Liver (tissue), 9 donors: ENCODE results near the gene KNTC1. TPM values are rescaled to one million over a fixed set of nuclear protein-coding genes. Genes with fewer than 3 reads are reported as not detected.

Experiments
- DNase-seq: peaks from one replicate; pipeline ENCODE4 v3.0.0-alpha.2; 2017; ENCODE audit warnings: low spot score
- H3K27ac ChIP-seq, 2 donors: one replicate each; pipeline ENCODE4 v1.7.0; 2013; ENCODE audit warnings: inconsistent platforms in 2 of 2, low read length in 2 of 2, control low read depth in 1 of 2, low read depth in 1 of 2, mild to moderate bottlenecking in 1 of 2
- H3K27me3 ChIP-seq, 4 donors: one replicate each; pipeline versions ENCODE4 v1.6.1 to v1.7.0; 2013; ENCODE audit warnings: low read length in 3 of 4, inconsistent platforms in 1 of 4, mild to moderate bottlenecking in 1 of 4, moderate library complexity in 1 of 4; ENCODE audit not compliant: control insufficient read depth in 4 of 4, insufficient read depth in 4 of 4
- H3K36me3 ChIP-seq, 4 donors: one replicate each; pipeline versions ENCODE4 v1.6.1 to v1.7.0; 2013; ENCODE audit warnings: low read length in 3 of 4, mild to moderate bottlenecking in 3 of 4, low read depth in 1 of 4, moderate library complexity in 1 of 4; ENCODE audit not compliant: control insufficient read depth in 4 of 4, insufficient read depth in 3 of 4
- H3K4me1 ChIP-seq, 4 donors: one replicate each; pipeline versions ENCODE4 v1.6.1 to v1.7.0; 2013; ENCODE audit warnings: low read length in 3 of 4, mild to moderate bottlenecking in 3 of 4, moderate library complexity in 1 of 4; ENCODE audit not compliant: control insufficient read depth in 4 of 4, insufficient read depth in 4 of 4
- H3K4me3 ChIP-seq, 3 donors: one replicate each; pipeline versions ENCODE4 v1.6.1 to v1.7.0; 2013; ENCODE audit warnings: low read length in 3 of 3, control low read depth in 1 of 3, low read depth in 1 of 3, mild to moderate bottlenecking in 1 of 3
- H3K9ac ChIP-seq, 2 donors: one replicate each; pipeline ENCODE4 v1.7.0; 2013; ENCODE audit warnings: low read length in 2 of 2, mild to moderate bottlenecking in 2 of 2, moderate library complexity in 2 of 2, control low read depth in 1 of 2, low read depth in 1 of 2
- H3K9me3 ChIP-seq, 4 donors: one replicate each; pipeline versions ENCODE4 v1.6.1 to v1.7.0; 2013; ENCODE audit warnings: low read length in 3 of 4; ENCODE audit not compliant: control insufficient read depth in 4 of 4
- EGR1 ChIP-seq, 2 donors: IDR thresholded peaks; 2 replicates each; pipeline ENCODE4 v1.6.1; 2016 to 2018; ENCODE audit warnings: antibody characterized with exemption in 2 of 2, low read depth in 2 of 2
- FOXA1 ChIP-seq: IDR thresholded peaks from 2 replicates; pipeline ENCODE4 v1.6.1; 2016; ENCODE audit warnings: antibody characterized with exemption
- FOXA2 ChIP-seq: IDR thresholded peaks from 2 replicates; pipeline ENCODE4 v1.6.1; 2016; ENCODE audit warnings: antibody characterized with exemption
- GABPA ChIP-seq, 2 donors: IDR thresholded peaks in 1 of 2; conservative IDR thresholded peaks in 1 of 2; 2 replicates each; pipeline ENCODE4 v1.6.1; 2016; ENCODE audit warnings: antibody characterized with exemption in 2 of 2, mild to moderate bottlenecking in 1 of 2, moderate library complexity in 1 of 2
- HNF4A ChIP-seq, 2 donors: conservative IDR thresholded peaks; 2 replicates each; pipeline ENCODE4 v1.6.1; 2016; ENCODE audit warnings: antibody characterized with exemption in 2 of 2, mild to moderate bottlenecking in 2 of 2
- HNF4G ChIP-seq: IDR thresholded peaks from 2 replicates; pipeline ENCODE4 v1.6.1; 2016; ENCODE audit warnings: antibody characterized with exemption
- JUND ChIP-seq, 2 donors: IDR thresholded peaks; 2 replicates each; pipeline ENCODE4 v1.6.1; 2016; ENCODE audit warnings: antibody characterized with exemption in 2 of 2
- NR2F2 ChIP-seq: IDR thresholded peaks from 2 replicates; pipeline ENCODE4 v1.6.1; 2016; ENCODE audit warnings: antibody characterized with exemption
- RAD21 ChIP-seq, 2 donors: IDR thresholded peaks; 2 replicates each; pipeline ENCODE4 v1.6.1; 2016; ENCODE audit warnings: antibody characterized with exemption in 2 of 2, mild to moderate bottlenecking in 2 of 2
- RXRA ChIP-seq, 2 donors: IDR thresholded peaks; 2 replicates each; pipeline ENCODE4 v1.6.1; 2017 to 2018; ENCODE audit warnings: antibody characterized with exemption in 2 of 2, mild to moderate bottlenecking in 1 of 2
- SP1 ChIP-seq: IDR thresholded peaks from 2 replicates; pipeline ENCODE4 v1.6.1; 2018; ENCODE audit warnings: antibody characterized with exemption, mild to moderate bottlenecking
- TAF1 ChIP-seq: conservative IDR thresholded peaks from 2 replicates; pipeline ENCODE4 v1.6.1; 2016; ENCODE audit warnings: antibody characterized with exemption, mild to moderate bottlenecking
- YY1 ChIP-seq: IDR thresholded peaks from 2 replicates; pipeline ENCODE4 v1.6.1; 2016; ENCODE audit warnings: antibody characterized with exemption, mild to moderate bottlenecking
- WGBS: extraction: QIAGEN DNeasy Blood & Tissue Kit; methylation state at CpG from one replicate; pipeline ENCODE4 v1.1.7; 2013; 5-methylcytosine and 5-hydroxymethylcytosine counted together
- polyA plus RNA-seq, 2 donors: library from polyadenylated mRNA; stranded (reverse) in 1 of 2; unstranded in 1 of 2; fragments of 200-250 nt in 1 of 2; fragments of >200 nt in 1 of 2; fragmentation: Nextera tagmentation in 1 of 2; extraction: Ambion mirVana in 1 of 2; gene quantifications; one replicate each; pipeline versions ENCODE4 v1.2.1 to v1.2.3, GENCODE V29; 2013 to 2015
- total RNA-seq, 2 donors: library from RNA; depleted of rRNA; stranded (reverse); fragments of >200 nt; gene quantifications; one replicate each; pipeline ENCODE4 v1.2.3, GENCODE V29; 2014
- TF ChIP-seq, protein P1 (sequence below): IDR thresholded peaks from 2 replicates; pipeline ENCODE4 v1.6.1; 2016; ENCODE audit warnings: antibody characterized with exemption
- TF ChIP-seq, protein P2 (sequence below): IDR thresholded peaks from 2 replicates; pipeline ENCODE4 v1.6.1; 2016; ENCODE audit warnings: antibody characterized with exemption, mild to moderate bottlenecking
- TF ChIP-seq, protein P3 (sequence below): IDR thresholded peaks from 2 replicates; pipeline ENCODE4 v1.6.1; 2016; ENCODE audit warnings: antibody characterized with exemption
- TF ChIP-seq, protein P4 (sequence below): fragments of 150-350 bp; IDR thresholded peaks from 2 replicates; pipeline ENCODE4 v1.5.1; 2017; ENCODE audit warnings: improper control_type of control experiment, low read depth, low read length; ENCODE audit not compliant: missing input control
- TF ChIP-seq, protein P5 (sequence below): IDR thresholded peaks from 2 replicates; pipeline ENCODE4 v1.6.1; 2016; ENCODE audit warnings: antibody characterized with exemption
- donor health status: healthy.
- donor health status: healthy.
- donor health status: healthy.
- donor health status: healthy.
- donor health status: healthy.

KNTC1 gene
- total and polyA plus RNA-seq, 4 donors = 1.3 to 34.7 (median 4.0) TPM

DNA sequence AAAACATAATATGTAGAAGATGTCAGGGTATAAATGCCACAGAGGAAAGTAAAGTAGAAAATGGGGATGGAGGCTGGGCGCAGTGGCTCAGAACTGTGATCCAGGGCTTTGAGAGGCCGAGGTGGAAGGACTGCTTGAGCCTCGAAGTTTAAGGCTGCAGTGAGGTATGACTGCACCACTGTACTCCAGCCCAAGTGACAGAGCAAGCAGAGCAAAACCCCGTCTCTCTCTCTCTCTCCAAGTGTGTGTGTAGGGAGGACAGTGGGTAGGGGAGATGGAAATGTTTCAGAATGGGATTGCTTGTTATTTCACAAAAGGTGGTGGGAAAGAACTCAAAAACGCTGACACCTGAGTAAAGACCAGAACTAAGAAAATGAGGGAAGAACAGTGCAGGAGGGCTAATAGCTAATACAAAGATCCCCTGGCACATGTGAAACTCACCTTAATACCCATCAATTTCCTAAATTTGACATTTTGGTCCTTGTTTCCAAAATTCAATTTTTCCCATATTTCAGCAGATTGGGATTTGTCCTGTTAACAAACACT, 20.6 kb upstream of the KNTC1 start:
- Histone ChIP-seq H3K9ac (no peak overlapping the region), H3K4me1 (peaks cover 0 to under 1% (median 0%) of the 10 kb centered on the region in 4 donors), H3K36me3 (peaks cover 30 to 85% (median 70%) of the 10 kb centered on the region in 4 donors), H3K9me3 (no peaks in the 10 kb centered on the region), H3K27me3 (no peaks in the 10 kb centered on the region), H3K4me3 (no peak overlapping the region), H3K27ac (no peak overlapping the region)
- no peak for DNase-seq
- TF ChIP-seq JUND (IDR thresholded peaks at IDR 0.05) (no peak), YY1 (no peak), FOXA2 (no peak), HNF4A (conservative IDR thresholded peaks at IDR 0.05) (no peak), FOXA1 (no peak), GABPA (IDR thresholded peaks at IDR 0.05 in 1 of 2, conservative IDR thresholded peaks at IDR 0.05 in 1 of 2) (no peak), TAF1 (no peak), SP1 (no peak), RXRA (IDR thresholded peaks at IDR 0.05) (no peak), EGR1 (IDR thresholded peaks at IDR 0.05; ENCODE audit: low read depth in 2 of 2) (no peak), NR2F2 (no peak), RAD21 (IDR thresholded peaks at IDR 0.05) (no peak), HNF4G (no peak)
- TF ChIP-seq, protein P1, sequence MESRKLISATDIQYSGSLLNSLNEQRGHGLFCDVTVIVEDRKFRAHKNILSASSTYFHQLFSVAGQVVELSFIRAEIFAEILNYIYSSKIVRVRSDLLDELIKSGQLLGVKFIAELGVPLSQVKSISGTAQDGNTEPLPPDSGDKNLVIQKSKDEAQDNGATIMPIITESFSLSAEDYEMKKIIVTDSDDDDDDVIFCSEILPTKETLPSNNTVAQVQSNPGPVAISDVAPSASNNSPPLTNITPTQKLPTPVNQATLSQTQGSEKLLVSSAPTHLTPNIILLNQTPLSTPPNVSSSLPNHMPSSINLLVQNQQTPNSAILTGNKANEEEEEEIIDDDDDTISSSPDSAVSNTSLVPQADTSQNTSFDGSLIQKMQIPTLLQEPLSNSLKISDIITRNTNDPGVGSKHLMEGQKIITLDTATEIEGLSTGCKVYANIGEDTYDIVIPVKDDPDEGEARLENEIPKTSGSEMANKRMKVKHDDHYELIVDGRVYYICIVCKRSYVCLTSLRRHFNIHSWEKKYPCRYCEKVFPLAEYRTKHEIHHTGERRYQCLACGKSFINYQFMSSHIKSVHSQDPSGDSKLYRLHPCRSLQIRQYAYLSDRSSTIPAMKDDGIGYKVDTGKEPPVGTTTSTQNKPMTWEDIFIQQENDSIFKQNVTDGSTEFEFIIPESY = no peak
- TF ChIP-seq, protein P2, sequence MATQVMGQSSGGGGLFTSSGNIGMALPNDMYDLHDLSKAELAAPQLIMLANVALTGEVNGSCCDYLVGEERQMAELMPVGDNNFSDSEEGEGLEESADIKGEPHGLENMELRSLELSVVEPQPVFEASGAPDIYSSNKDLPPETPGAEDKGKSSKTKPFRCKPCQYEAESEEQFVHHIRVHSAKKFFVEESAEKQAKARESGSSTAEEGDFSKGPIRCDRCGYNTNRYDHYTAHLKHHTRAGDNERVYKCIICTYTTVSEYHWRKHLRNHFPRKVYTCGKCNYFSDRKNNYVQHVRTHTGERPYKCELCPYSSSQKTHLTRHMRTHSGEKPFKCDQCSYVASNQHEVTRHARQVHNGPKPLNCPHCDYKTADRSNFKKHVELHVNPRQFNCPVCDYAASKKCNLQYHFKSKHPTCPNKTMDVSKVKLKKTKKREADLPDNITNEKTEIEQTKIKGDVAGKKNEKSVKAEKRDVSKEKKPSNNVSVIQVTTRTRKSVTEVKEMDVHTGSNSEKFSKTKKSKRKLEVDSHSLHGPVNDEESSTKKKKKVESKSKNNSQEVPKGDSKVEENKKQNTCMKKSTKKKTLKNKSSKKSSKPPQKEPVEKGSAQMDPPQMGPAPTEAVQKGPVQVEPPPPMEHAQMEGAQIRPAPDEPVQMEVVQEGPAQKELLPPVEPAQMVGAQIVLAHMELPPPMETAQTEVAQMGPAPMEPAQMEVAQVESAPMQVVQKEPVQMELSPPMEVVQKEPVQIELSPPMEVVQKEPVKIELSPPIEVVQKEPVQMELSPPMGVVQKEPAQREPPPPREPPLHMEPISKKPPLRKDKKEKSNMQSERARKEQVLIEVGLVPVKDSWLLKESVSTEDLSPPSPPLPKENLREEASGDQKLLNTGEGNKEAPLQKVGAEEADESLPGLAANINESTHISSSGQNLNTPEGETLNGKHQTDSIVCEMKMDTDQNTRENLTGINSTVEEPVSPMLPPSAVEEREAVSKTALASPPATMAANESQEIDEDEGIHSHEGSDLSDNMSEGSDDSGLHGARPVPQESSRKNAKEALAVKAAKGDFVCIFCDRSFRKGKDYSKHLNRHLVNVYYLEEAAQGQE = no peak
- TF ChIP-seq, protein P3, sequence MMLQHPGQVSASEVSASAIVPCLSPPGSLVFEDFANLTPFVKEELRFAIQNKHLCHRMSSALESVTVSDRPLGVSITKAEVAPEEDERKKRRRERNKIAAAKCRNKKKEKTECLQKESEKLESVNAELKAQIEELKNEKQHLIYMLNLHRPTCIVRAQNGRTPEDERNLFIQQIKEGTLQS = no peak
- TF ChIP-seq, protein P4, sequence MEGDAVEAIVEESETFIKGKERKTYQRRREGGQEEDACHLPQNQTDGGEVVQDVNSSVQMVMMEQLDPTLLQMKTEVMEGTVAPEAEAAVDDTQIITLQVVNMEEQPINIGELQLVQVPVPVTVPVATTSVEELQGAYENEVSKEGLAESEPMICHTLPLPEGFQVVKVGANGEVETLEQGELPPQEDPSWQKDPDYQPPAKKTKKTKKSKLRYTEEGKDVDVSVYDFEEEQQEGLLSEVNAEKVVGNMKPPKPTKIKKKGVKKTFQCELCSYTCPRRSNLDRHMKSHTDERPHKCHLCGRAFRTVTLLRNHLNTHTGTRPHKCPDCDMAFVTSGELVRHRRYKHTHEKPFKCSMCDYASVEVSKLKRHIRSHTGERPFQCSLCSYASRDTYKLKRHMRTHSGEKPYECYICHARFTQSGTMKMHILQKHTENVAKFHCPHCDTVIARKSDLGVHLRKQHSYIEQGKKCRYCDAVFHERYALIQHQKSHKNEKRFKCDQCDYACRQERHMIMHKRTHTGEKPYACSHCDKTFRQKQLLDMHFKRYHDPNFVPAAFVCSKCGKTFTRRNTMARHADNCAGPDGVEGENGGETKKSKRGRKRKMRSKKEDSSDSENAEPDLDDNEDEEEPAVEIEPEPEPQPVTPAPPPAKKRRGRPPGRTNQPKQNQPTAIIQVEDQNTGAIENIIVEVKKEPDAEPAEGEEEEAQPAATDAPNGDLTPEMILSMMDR = no peak
- TF ChIP-seq, protein P5, sequence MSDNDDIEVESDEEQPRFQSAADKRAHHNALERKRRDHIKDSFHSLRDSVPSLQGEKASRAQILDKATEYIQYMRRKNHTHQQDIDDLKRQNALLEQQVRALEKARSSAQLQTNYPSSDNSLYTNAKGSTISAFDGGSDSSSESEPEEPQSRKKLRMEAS = no peak
- 89% methylated on average over 5 of the region's 5 CpGs for WGBS
